Cardiac fibroblast (primary cell): ENCODE results near the gene RARB.

ENCODE experiments used
- DNase-seq, 2 donors: peaks; one replicate each; pipeline versions ENCODE4 v3.0.0 to v3.0.0-alpha.2; 2010; ENCODE audit warnings: low read depth in 2 of 2
- H3K4me3 ChIP-seq, 2 donors: replicated peaks in 1 of 2; 1 replicate in 1 of 2; 2 replicates in 1 of 2; pipeline ENCODE4 v1.5.1; 2011; ENCODE audit warnings: low read depth in 2 of 2, low read length in 2 of 2, mild to moderate bottlenecking in 2 of 2, moderate library complexity in 1 of 2
- CTCF ChIP-seq: IDR thresholded peaks from one replicate; pipeline ENCODE4 v1.5.1; 2011; ENCODE audit warnings: low read depth, mild to moderate bottlenecking, low read length, inconsistent platforms

RARB gene

GRCh38 chr3:25452192-25452591 lies 24.1 kb downstream of the RARB start:
- DNase-seq = no peak
- no peak overlapping the region for H3K4me3 ChIP-seq
- no peak for TF ChIP-seq CTCF

- DNase-seq = no peak
- no peak overlapping the region for H3K4me3 ChIP-seq
- no peak for TF ChIP-seq CTCF
Observed at GRCh38 chr3:25452740-25453139, 24.7 kb downstream of the RARB start.

GRCh38 chr3:25453619-25454004 lies 25.5 kb downstream of the RARB start:
- DNase-seq = no peak
- H3K4me3 ChIP-seq = peak overlapping the region; percentile 20 to 23
- TF ChIP-seq CTCF = no peak

GRCh38 chr3:25454005-25454927 lies 26.2 kb downstream of the RARB start:
- DNase-seq = peak; percentile 85 to 88
- peak overlapping the region; percentile 20 to 23 for H3K4me3 ChIP-seq
- no peak for TF ChIP-seq CTCF

- H3K4me3 ChIP-seq = no peak overlapping the region
- no peak for TF ChIP-seq CTCF
- DNase-seq = peak; percentile 48 to 77
Observed at GRCh38 chr3:25455441-25456132, 27.5 kb downstream of the RARB start.

GRCh38 chr3:25456723-25457670 lies 28.9 kb downstream of the RARB start:
- no peak overlapping the region for H3K4me3 ChIP-seq
- DNase-seq = no peak
- TF ChIP-seq CTCF = no peak
